ENCODE measurements around the gene CHN2. TPM values are rescaled to one million over a fixed set of nuclear protein-coding genes. Genes with fewer than 3 reads are reported as not detected.
A peak's percentile ranks its signal among the peaks of the same experiment; 100 is the strongest.

Gene CHN2
- total RNA-seq, 1 experiment from 2014 or later: 5.1 TPM

DNA sequence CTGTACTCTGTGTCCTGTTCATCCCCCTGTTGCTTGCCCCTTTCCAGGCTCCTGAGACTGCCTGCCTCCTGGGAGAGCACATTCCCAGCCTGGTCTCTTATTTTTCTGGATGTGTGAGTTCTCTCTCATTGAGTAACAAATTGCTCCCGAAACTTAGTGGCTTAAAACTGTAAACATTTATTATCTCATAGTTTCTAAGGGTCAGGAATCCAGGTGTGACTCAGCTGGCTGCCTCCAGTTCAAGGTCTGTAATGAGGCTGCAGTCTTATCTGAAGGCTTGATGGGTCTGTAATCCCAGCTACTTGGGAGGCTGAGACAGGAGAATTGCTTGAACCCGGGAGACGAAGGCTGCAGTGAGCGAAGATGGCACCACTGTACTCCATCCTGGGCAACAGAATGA lies 315.5 kb downstream of the CHN2 start:
- ChIA-PET CTCF (no interaction called here), POLR2A (no interaction called here)
- TF ChIP-seq CTCF (IDR thresholded peaks at IDR 0.05; ENCODE audit: unreplicated experiment): no peak
- no TSS peak for BruUV-seq (replicated peaks)
- peaks cover 10% of the 10 kb centered on the region for H3K36me3 Mint-ChIP-seq (ENCODE audit: insufficient read depth, unreplicated experiment)
- no peaks in the 10 kb centered on the region for H3K9me3 Mint-ChIP-seq (ENCODE audit: unreplicated experiment)
- no peak overlapping the region for H3K27ac Mint-ChIP-seq (ENCODE audit: low read depth, unreplicated experiment)
- H3K4me3 Mint-ChIP-seq (ENCODE audit: unreplicated experiment): no peak overlapping the region
- no peaks in the 10 kb centered on the region for H3K4me1 Mint-ChIP-seq (ENCODE audit: insufficient read depth, unreplicated experiment)
- no peak for DNase-seq (ENCODE audit: unreplicated experiment)
- H3K27me3 Mint-ChIP-seq (ENCODE audit: insufficient read depth, unreplicated experiment): no peaks in the 10 kb centered on the region
- intact Hi-C loops (cut with micrococcal nuclease): no loop called here

GRCh38 chr7:29511337-29511736 lies 316.8 kb downstream of the CHN2 start:
- ChIA-PET POLR2A (interaction anchor here (0.7 kb wide), 1 partner anchor 707 kb away, joined by 3 read pairs; no protein-coding TSS in a partner anchor), CTCF (interaction anchor here (0.7 to 0.9 kb wide), 2 partner anchors 516 to 524 kb away, joined by 3 read pairs; no protein-coding TSS in a partner anchor)
- H3K4me3 Mint-ChIP-seq (ENCODE audit: unreplicated experiment): no peak overlapping the region
- no peaks in the 10 kb centered on the region for H3K4me1 Mint-ChIP-seq (ENCODE audit: insufficient read depth, unreplicated experiment)
- peaks cover 13% of the 10 kb centered on the region for H3K36me3 Mint-ChIP-seq (ENCODE audit: insufficient read depth, unreplicated experiment)
- H3K9me3 Mint-ChIP-seq (ENCODE audit: unreplicated experiment): no peaks in the 10 kb centered on the region
- TF ChIP-seq CTCF (IDR thresholded peaks at IDR 0.05; ENCODE audit: unreplicated experiment): no peak
- DNase-seq (ENCODE audit: unreplicated experiment): no peak
- intact Hi-C loops (cut with micrococcal nuclease): no loop called here
- BruUV-seq (replicated peaks): no TSS peak
- no peaks in the 10 kb centered on the region for H3K27me3 Mint-ChIP-seq (ENCODE audit: insufficient read depth, unreplicated experiment)
- no peak overlapping the region for H3K27ac Mint-ChIP-seq (ENCODE audit: low read depth, unreplicated experiment)

- no peaks in the 10 kb centered on the region for H3K4me1 Mint-ChIP-seq (ENCODE audit: insufficient read depth, unreplicated experiment)
- no TSS peak for BruUV-seq (replicated peaks)
- H3K9me3 Mint-ChIP-seq (ENCODE audit: unreplicated experiment): no peaks in the 10 kb centered on the region
- H3K27ac Mint-ChIP-seq (ENCODE audit: low read depth, unreplicated experiment): no peak overlapping the region
- TF ChIP-seq CTCF (IDR thresholded peaks at IDR 0.05; ENCODE audit: unreplicated experiment): no peak
- peaks cover 13% of the 10 kb centered on the region for H3K36me3 Mint-ChIP-seq (ENCODE audit: insufficient read depth, unreplicated experiment)
- ChIA-PET POLR2A (no interaction called here), CTCF (interaction anchor here (0.7 kb wide), 1 partner anchor 525 kb away, joined by 3 read pairs; no protein-coding TSS in a partner anchor)
- H3K27me3 Mint-ChIP-seq (ENCODE audit: insufficient read depth, unreplicated experiment): no peaks in the 10 kb centered on the region
- intact Hi-C loops (cut with micrococcal nuclease): no loop called here
- no peak for DNase-seq (ENCODE audit: unreplicated experiment)
- no peak overlapping the region for H3K4me3 Mint-ChIP-seq (ENCODE audit: unreplicated experiment)
These were observed 317.3 kb downstream of the CHN2 start for GRCh38 chr7:29511851-29512250.

DNA sequence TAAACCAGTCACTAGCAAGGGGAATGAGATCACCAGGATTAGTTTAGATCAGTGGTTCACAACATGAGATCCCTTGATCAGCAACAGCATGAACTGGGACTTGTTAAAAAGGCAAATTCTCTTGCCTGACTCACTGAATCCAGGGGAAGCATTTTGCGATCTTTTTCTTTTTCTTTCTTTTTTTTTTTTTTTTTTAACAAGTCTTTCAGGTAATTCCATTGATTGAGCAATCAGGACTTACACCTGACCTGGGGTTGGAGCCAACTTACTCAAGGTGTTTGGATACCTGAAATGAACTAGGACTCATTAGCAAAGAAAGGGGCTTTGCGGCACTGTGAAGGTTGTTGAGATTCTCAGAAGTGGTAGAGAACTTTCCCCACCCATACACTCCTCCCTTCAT lies 321.9 kb downstream of the CHN2 start:
- Mint-ChIP-seq H3K9me3 (ENCODE audit: unreplicated experiment) (no peaks in the 10 kb centered on the region), H3K4me3 (ENCODE audit: unreplicated experiment) (no peak overlapping the region), H3K36me3 (ENCODE audit: insufficient read depth, unreplicated experiment) (peaks cover 13% of the 10 kb centered on the region), H3K27ac (ENCODE audit: low read depth, unreplicated experiment) (no peak overlapping the region), H3K27me3 (ENCODE audit: insufficient read depth, unreplicated experiment) (no peaks in the 10 kb centered on the region), H3K4me1 (ENCODE audit: insufficient read depth, unreplicated experiment) (no peaks in the 10 kb centered on the region)
- no TSS peak for BruUV-seq (replicated peaks)
- CTCF ChIA-PET: interaction anchor here (1.2 kb wide), 1 partner anchor 108 kb away, joined by 3 read pairs; no protein-coding TSS in a partner anchor
- DNase-seq (ENCODE audit: unreplicated experiment): peak; percentile 23
- POLR2A ChIA-PET: interaction anchor here (0.6 kb wide), 1 partner anchor 93 kb away, joined by 3 read pairs; no protein-coding TSS in a partner anchor
- intact Hi-C loops (cut with micrococcal nuclease): no loop called here
- no peak for TF ChIP-seq CTCF (IDR thresholded peaks at IDR 0.05; ENCODE audit: unreplicated experiment)
